Fibroblast of skin of left quadriceps (primary cell): Measurements from ENCODE around the gene PSMB5.
A peak's percentile ranks its signal among the peaks of the same experiment; 100 is the strongest.

Source experiments
- DNase-seq, 2 experiments: peaks; one replicate each; pipeline ENCODE4 v3.0.0-alpha.2; 2013; ENCODE audit warnings: low read depth in 2 of 2

Gene PSMB5

GRCh38 chr14:22987291-22987690 is 47.4 kb downstream of the PSMB5 start:
- no peak for DNase-seq

GRCh38 chr14:22986508-22987054 is 48.1 kb downstream of the PSMB5 start:
- peak in 1 of 2 experiments; percentile 52 for DNase-seq

- no peak for DNase-seq
Measured at GRCh38 chr14:22985894-22986507, 48.7 kb downstream of the PSMB5 start.

- no peak for DNase-seq
Measured at GRCh38 chr14:22984959-22985658, 49.6 kb downstream of the PSMB5 start.

DNA sequence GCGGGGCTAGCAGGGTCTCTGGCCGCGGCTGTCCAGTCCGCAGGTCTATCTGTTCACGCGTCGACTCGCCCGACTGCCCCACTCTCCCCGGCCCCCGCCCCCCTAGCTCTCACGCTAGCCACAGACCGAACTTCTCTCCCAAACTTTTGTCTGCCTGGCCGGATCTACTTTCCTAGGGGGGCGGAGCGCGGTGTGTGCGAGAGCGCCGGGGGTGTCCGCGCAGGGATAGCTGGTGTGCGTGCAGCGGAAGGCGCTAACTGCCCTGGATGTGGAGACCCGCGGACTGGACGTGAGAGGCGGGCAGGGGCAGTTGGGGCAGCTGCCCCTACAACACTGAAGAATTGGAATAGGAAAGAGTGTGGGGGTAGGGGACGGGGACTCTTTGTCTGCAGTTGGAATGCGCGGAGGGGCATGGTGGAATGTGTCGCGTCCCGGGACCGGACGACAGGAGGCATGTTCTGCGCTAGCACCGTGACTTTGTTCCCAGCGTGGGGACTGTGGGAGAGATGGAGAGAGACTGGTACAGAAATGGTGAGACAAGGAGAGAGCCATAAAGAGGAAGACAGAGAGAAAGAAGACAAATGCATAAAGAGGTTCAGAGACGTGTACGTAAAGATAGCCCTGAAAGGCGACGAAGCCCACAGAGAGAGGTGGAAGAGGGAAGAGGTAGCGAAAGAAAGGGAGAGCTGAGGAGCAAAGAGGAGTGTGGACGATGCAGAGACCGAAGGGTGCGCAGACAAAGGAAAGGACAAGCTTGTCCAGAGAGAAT is 52.0 kb downstream of the PSMB5 start, which contains the start of gene AJUBA:
TSS of gene AJUBA (minus strand) at position 75 of the 769 bp plus-strand sequence. CDS start 285 bp downstream, outside the sequence.
- DNase-seq: peak; percentile 91 to 93

DNA sequence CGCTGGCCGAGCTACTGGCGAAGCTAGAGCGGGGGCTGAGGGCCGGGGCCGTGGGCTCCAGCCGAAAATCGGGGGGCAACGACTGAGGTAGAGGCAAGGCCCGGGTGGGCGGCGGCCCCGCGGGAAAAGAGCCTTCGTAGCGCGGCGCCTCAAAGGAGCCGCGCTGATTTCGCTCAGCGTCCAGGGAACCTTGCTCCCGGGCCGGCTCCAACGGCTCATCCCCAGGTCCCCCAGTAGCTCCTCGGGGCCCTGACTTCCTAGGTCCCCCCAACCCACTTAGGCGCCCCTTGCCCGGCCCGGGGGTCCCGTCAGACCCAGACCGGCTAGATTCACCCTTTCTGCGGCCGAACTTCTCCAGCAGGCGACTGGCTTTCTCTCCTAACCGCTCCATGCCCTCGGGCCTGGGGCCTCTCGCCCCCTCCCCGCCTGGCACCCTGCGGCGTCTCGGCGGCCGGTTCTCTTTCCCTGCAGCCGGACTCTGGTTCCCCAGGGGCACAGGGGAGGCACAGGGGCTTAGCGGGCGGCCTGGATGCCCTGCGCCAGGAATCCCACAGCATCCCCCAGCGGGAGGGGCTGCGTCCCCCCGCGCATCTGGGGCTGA is 52.7 kb downstream of the PSMB5 start:
- DNase-seq: no peak

- DNase-seq: no peak
Measured at GRCh38 chr14:22981090-22981875, 53.4 kb downstream of the PSMB5 start.

DNA sequence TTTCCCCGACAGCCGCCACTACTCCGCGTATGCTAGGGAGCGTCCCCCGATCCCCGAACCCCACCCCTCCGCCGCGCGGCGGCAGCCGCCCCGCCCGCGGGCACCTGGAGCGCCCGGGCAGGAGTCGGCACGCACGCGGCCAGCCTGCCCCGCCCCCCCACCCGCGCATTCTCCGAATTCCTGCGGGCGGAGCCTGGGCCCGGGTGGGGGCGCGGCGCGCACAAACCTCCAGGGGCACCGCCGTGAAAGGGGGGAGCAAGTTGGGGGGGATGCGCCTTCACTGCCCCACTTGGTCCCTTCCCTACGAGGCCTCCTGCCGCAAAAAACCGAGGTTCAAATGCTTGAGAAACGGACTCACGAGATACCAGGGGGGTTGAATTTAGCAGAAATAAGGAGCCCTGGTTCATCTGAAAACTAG is 54.0 kb downstream of the PSMB5 start:
- peak in 1 of 2 experiments; percentile 51 for DNase-seq

- DNase-seq: no peak
Measured at GRCh38 chr14:22979748-22980392, 54.8 kb downstream of the PSMB5 start.

DNA sequence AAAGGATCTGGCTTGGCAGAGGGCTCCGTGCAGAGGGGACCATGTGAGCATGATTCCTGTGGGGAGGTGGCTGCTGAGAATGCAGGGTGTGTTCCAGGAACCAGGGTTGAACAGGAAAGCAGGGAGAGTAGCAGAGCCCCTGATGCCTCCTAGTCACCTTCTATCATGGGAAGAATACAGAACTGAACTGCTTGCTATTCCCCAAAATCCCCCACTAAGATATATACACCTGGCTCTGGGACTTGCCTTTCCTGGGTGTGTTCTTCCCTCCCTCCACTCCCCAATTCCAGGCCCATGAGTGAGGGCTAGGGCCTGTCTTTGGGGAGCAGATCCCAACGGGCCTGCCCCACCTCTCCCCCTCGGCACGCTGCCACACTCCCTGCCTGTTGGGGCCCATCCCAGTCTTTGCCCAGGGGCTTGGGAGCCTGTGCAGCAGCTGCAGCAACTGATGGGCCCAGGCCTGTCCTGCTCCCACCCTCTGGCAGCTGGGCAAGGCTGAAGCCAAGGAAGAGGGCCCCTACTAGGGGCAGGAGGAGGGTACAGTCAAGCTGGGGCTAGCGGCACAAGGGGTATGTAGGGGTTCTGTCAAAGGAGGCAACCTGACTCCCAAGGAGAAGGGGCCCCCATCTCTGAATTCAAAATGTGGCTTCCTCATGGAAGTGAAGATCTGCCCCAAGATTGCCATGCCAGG is 55.6 kb downstream of the PSMB5 start:
- no peak for DNase-seq

DNA sequence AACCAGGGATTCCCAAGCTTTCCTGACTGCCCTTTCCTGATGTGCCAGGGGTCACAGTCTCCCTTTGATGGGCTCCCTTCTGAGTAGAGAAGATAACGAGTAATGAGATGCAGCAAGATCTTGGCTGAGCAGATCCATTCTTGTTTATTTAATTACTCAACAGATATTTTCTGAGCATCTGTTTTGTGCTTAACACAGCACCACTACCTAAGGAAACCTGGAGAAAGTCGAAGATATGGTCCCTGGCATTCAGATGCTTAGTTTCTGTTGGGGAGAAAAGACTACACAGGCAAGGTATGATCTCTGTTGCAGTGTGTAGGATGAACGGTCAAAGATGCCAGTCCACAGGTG is 56.2 kb downstream of the PSMB5 start:
- no peak for DNase-seq

- DNase-seq: peak; percentile 47 to 50
Measured at GRCh38 chr14:22977684-22978486, 56.8 kb downstream of the PSMB5 start.

DNA sequence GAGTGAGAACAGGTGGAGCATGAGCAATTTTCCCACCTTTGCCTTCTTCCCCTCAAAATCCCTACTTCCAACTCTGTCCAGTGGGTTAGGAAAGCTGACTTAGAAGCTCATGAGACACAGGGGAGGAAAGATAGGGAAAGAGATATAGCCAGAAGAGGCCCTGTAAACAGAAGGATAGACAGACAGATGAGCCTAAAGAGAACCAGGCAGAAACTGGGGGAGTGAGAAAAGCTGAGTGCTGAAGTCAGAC is 57.3 kb downstream of the PSMB5 start:
- no peak for DNase-seq

- peak; percentile 60 to 62 for DNase-seq
Measured at GRCh38 chr14:22976620-22977433, 57.9 kb downstream of the PSMB5 start.
